Keratinocyte (primary cell): ENCODE results near the gene KRTAP2-2. TPM values are rescaled to one million over a fixed set of nuclear protein-coding genes. Genes with fewer than 3 reads are reported as not detected.

Experiments
- DNase-seq: peaks from one replicate; pipeline ENCODE4 v3.0.0-alpha.2; 2011; ENCODE audit warnings: low read depth, missing footprints, low spot score
- FAIRE-seq: peaks from 2 replicates; lab custom pipeline; 2011; peaks lifted over from hg19 to GRCh38; lab: Jason Lieb, UNC
- H2AFZ ChIP-seq: 2 replicates; pipeline ENCODE4 v1.6.0; 2012; ENCODE audit warnings: low read length, control low read depth, inconsistent platforms; ENCODE audit not compliant: control insufficient read depth
- H3K27ac ChIP-seq: 2 replicates; pipeline ENCODE4 v1.5.1; 2011; ENCODE audit warnings: low read length; ENCODE audit not compliant: control insufficient read depth, insufficient read depth
- H3K27me3 ChIP-seq: 3 replicates; pipeline ENCODE4 v1.6.0; 2011; ENCODE audit warnings: low read length; ENCODE audit not compliant: control insufficient read depth, insufficient read depth; ENCODE audit errors: extremely low read depth
- H3K36me3 ChIP-seq, 2 experiments: 2 replicates in 1 of 2; 3 replicates in 1 of 2; pipeline ENCODE4 v1.5.1; 2011; ENCODE audit warnings: low read length in 2 of 2, mild to moderate bottlenecking in 1 of 2; ENCODE audit not compliant: control insufficient read depth in 2 of 2, insufficient read depth in 2 of 2; ENCODE audit errors: extremely low read depth in 1 of 2
- H3K4me1 ChIP-seq: 3 replicates; pipeline ENCODE4 v1.5.1; 2011; ENCODE audit warnings: low read length; ENCODE audit not compliant: control insufficient read depth, insufficient read depth; ENCODE audit errors: extremely low read depth
- H3K4me2 ChIP-seq: 3 replicates; pipeline ENCODE4 v1.6.0; 2011; ENCODE audit warnings: low read depth, low read length; ENCODE audit not compliant: control insufficient read depth, insufficient read depth; ENCODE audit errors: extremely low read depth
- H3K4me3 ChIP-seq, 3 experiments: fragments of 200-600 bp in 1 of 3; sonication (generic) in 1 of 3; 2 replicates in 2 of 3; 3 replicates in 1 of 3; pipeline ENCODE4 v1.5.1; 2011 to 2016; ENCODE audit warnings: low read length in 3 of 3, mild to moderate bottlenecking in 3 of 3, control low read depth in 2 of 3, inconsistent platforms in 1 of 3, low read depth in 1 of 3, mixed read lengths in 1 of 3, mixed run types in 1 of 3, moderate library complexity in 1 of 3; ENCODE audit not compliant: control insufficient read depth in 2 of 3, insufficient read depth in 2 of 3; ENCODE audit errors: extremely low read depth in 1 of 3
- H3K79me2 ChIP-seq: 2 replicates; pipeline ENCODE4 v1.6.0; 2012; ENCODE audit warnings: low read length; ENCODE audit not compliant: control insufficient read depth, insufficient read depth
- H3K9ac ChIP-seq: 3 replicates; pipeline ENCODE4 v1.6.0; 2011; ENCODE audit warnings: low read length; ENCODE audit not compliant: control insufficient read depth, insufficient read depth; ENCODE audit errors: extremely low read depth
- H3K9me1 ChIP-seq: 3 replicates; pipeline ENCODE4 v1.6.0; 2011; ENCODE audit warnings: low read length; ENCODE audit not compliant: control insufficient read depth, insufficient read depth; ENCODE audit errors: extremely low read depth
- H3K9me3 ChIP-seq: 2 replicates; pipeline ENCODE4 v1.5.1; 2012; ENCODE audit warnings: low read depth, low read length; ENCODE audit not compliant: control insufficient read depth
- H4K20me1 ChIP-seq: 3 replicates; pipeline ENCODE4 v1.6.0; 2011; ENCODE audit warnings: low read length; ENCODE audit not compliant: control insufficient read depth, insufficient read depth; ENCODE audit errors: extremely low read depth
- CTCF ChIP-seq, 3 experiments: IDR thresholded peaks in 1 of 3; conservative IDR thresholded peaks in 1 of 3; optimal IDR thresholded peaks in 1 of 3; 2 replicates in 2 of 3; 3 replicates in 1 of 3; pipeline versions ENCODE3 to v1.5.1; 2011; ENCODE audit warnings: low read length in 3 of 3, mild to moderate bottlenecking in 3 of 3, moderate library complexity in 2 of 3, control low read depth in 1 of 3, inconsistent platforms in 1 of 3; ENCODE audit not compliant: insufficient read depth in 2 of 3; ENCODE audit errors: extremely low read depth in 1 of 3
- EZH2 ChIP-seq: IDR thresholded peaks from one replicate; pipeline ENCODE4 v1.6.1; 2012; ENCODE audit warnings: inconsistent platforms, mild to moderate bottlenecking, low read length, moderate library complexity
- dilution Hi-C: fragments of 300-500 bp; cut with MboI; formaldehyde crosslinking; loops from one replicate; pipeline ENCODE4 v1.7.0; 2020; ENCODE audit warnings: low sequenced_read_pairs; ENCODE audit not compliant: extremely low pct_ligation_motif_present
- polyA plus RNA-seq, 5 experiments: library from polyadenylated mRNA; depleted of rRNA in 3 of 5; stranded (reverse) in 3 of 5; stranded (forward) in 1 of 5; unstranded in 1 of 5; fragments of >200 nt; gene quantifications; 1 replicate in 1 of 5; 2 replicates in 3 of 5; 3 replicates in 1 of 5; pipeline versions ENCODE4 v1.2.1 to v1.2.3, GENCODE V29; 2011 to 2012; ENCODE audit warnings: missing spikeins in 2 of 5, low read depth in 1 of 5, low replicate concordance in 1 of 5

KRTAP2-2 gene
- polyA plus RNA-seq, 1 donor (not counting 4 experiments of a cell fraction or from before 2014, with no cell fraction given): not detected

GRCh38 chr17:41012326-41013120 is 42.5 kb downstream of the KRTAP2-2 start:
- dilution Hi-C loops: no loop called here
- H2AFZ ChIP-seq: no peak overlapping the region
- H3K9me3 ChIP-seq: no peaks in the 10 kb centered on the region
- H3K9me1 ChIP-seq: no peaks in the 10 kb centered on the region
- no peak overlapping the region for H3K4me3 ChIP-seq
- TF ChIP-seq EZH2: no peak
- TF ChIP-seq CTCF (optimal IDR thresholded peaks at IDR 0.05 in 1 of 3, IDR thresholded peaks at IDR 0.05 in 1 of 3, conservative IDR thresholded peaks at IDR 0.05 in 1 of 3; ENCODE audit: extremely low read depth in 1 of 3, insufficient read depth in 2 of 3, low read length in 3 of 3): no peak
- no peak overlapping the region for H3K27ac ChIP-seq
- no peaks in the 10 kb centered on the region for H3K79me2 ChIP-seq
- no peaks in the 10 kb centered on the region for H3K36me3 ChIP-seq
- H3K27me3 ChIP-seq: no peaks in the 10 kb centered on the region
- no peaks in the 10 kb centered on the region for H3K4me1 ChIP-seq
- DNase-seq (no peak), FAIRE-seq (no peak)
- H4K20me1 ChIP-seq: no peaks in the 10 kb centered on the region
- no peak overlapping the region for H3K4me2 ChIP-seq
- H3K9ac ChIP-seq: no peak overlapping the region

GRCh38 chr17:41010441-41010840 is 44.6 kb downstream of the KRTAP2-2 start:
- no peaks in the 10 kb centered on the region for H3K9me1 ChIP-seq
- no peak overlapping the region for H3K27ac ChIP-seq
- H3K9ac ChIP-seq: no peak overlapping the region
- no peaks in the 10 kb centered on the region for H3K79me2 ChIP-seq
- no peak overlapping the region for H3K4me2 ChIP-seq
- H3K27me3 ChIP-seq: no peaks in the 10 kb centered on the region
- TF ChIP-seq CTCF (optimal IDR thresholded peaks at IDR 0.05 in 1 of 3, IDR thresholded peaks at IDR 0.05 in 1 of 3, conservative IDR thresholded peaks at IDR 0.05 in 1 of 3; ENCODE audit: extremely low read depth in 1 of 3, insufficient read depth in 2 of 3, low read length in 3 of 3) (no peak), EZH2 (no peak)
- no peaks in the 10 kb centered on the region for H3K36me3 ChIP-seq
- H3K4me3 ChIP-seq: no peak overlapping the region
- no peaks in the 10 kb centered on the region for H4K20me1 ChIP-seq
- H3K4me1 ChIP-seq: no peaks in the 10 kb centered on the region
- dilution Hi-C loops: no loop called here
- no peaks in the 10 kb centered on the region for H3K9me3 ChIP-seq
- H2AFZ ChIP-seq: no peak overlapping the region
- FAIRE-seq (no peak), DNase-seq (no peak)
